Forelimb muscle (tissue), 1 donor: ENCODE data around the gene CLCA4. TPM values are rescaled to one million over a fixed set of nuclear protein-coding genes. Genes with fewer than 3 reads are reported as not detected.
"Not testable (repeated sequence)": the region's sequence is repeated elsewhere in the genome, so short reads cannot be mapped to it uniquely, and the experiment has no call there.

Experiments
- DNase-seq: peaks from one replicate; pipeline ENCODE4 v3.0.0-alpha.2; 2013; ENCODE audit warnings: low read depth
- polyA plus RNA-seq: library from polyadenylated mRNA; unstranded; fragments of 120-200 nt; gene quantifications from one replicate; pipeline ENCODE4 v1.2.1, GENCODE V29; 2013; ENCODE audit not compliant: insufficient read length

Gene CLCA4, protein sequence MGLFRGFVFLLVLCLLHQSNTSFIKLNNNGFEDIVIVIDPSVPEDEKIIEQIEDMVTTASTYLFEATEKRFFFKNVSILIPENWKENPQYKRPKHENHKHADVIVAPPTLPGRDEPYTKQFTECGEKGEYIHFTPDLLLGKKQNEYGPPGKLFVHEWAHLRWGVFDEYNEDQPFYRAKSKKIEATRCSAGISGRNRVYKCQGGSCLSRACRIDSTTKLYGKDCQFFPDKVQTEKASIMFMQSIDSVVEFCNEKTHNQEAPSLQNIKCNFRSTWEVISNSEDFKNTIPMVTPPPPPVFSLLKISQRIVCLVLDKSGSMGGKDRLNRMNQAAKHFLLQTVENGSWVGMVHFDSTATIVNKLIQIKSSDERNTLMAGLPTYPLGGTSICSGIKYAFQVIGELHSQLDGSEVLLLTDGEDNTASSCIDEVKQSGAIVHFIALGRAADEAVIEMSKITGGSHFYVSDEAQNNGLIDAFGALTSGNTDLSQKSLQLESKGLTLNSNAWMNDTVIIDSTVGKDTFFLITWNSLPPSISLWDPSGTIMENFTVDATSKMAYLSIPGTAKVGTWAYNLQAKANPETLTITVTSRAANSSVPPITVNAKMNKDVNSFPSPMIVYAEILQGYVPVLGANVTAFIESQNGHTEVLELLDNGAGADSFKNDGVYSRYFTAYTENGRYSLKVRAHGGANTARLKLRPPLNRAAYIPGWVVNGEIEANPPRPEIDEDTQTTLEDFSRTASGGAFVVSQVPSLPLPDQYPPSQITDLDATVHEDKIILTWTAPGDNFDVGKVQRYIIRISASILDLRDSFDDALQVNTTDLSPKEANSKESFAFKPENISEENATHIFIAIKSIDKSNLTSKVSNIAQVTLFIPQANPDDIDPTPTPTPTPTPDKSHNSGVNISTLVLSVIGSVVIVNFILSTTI
- not detected for polyA plus RNA-seq

GRCh38 chr1:86546787-86547221, at the start of gene CLCA4:
TSS of gene CLCA4 (plus strand) at chr1:86547078. CDS start at chr1:86547120, 42 bp downstream.
- no peak for DNase-seq

DNA sequence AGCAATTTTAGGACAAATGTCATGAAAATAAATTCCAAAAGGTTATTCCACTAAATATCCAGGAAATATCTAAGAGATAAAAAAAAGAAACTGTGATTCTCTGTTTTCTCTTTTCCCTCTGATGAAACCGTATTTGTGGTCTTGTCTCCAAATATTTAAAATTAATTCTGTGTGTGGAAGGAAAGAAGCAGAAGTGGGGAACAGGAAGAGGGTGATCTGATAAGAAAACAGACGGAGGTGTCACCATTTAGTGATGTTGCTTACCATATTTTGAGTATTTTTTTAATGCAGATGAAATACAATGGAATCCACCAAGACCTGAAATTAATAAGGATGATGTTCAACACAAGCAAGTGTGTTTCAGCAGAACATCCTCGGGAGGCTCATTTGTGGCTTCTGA, 48.6 kb upstream of the CLCA4 start:
- no peak for DNase-seq

DNA sequence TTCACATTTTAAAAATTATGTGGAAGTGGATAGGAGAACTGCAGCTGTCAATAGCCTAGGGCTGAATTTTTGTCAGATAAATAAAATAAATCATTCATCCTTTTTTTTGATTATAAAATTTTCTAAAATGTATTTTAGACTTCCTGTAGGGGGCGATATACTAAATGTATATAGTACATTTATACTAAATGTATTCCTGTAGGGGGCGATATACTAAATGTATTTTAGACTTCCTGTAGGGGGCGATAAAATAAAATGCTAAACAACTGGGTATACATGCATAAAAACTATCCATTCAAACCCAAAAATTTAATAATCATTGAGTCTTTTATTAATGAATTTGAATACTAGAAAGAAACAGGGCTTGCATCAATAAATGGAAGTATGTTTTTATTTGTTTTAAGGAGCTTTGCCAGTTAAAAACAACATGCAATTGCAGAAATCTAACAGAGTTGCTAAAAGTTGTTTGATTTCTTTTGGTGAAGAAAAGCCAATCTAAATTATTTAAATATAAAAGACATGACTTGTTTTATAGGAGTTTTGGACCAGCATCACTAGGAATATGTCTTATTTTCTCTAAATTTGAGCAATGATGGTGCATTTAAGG, 46.8 kb upstream of the CLCA4 start:
- no peak for DNase-seq

DNA sequence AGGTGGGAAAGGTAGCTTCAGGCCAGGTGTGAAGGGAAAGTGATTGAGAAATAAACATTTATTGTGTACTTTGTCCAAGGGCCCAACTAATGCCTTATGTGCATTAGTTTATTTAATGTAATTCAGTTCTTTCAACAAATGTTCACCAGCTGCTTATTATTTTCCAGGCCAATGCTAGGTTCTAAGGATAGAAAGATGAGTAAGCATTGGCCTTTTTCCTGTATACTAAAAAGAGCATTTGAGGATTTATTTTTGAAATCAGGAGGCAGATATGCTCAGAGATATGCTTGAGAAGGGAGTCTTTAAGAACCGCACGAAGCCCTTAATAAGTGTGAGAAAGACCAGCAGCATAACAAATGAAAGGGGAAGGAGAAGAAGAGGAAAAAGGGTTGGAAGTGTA, 46.2 kb upstream of the CLCA4 start:
- DNase-seq = no peak

GRCh38 chr1:86502125-86502646, 44.7 kb upstream of the CLCA4 start:
- not testable (repeated sequence) for DNase-seq

- no peak for DNase-seq
Measured at GRCh38 chr1:86502721-86503405, 44.0 kb upstream of the CLCA4 start.

DNA sequence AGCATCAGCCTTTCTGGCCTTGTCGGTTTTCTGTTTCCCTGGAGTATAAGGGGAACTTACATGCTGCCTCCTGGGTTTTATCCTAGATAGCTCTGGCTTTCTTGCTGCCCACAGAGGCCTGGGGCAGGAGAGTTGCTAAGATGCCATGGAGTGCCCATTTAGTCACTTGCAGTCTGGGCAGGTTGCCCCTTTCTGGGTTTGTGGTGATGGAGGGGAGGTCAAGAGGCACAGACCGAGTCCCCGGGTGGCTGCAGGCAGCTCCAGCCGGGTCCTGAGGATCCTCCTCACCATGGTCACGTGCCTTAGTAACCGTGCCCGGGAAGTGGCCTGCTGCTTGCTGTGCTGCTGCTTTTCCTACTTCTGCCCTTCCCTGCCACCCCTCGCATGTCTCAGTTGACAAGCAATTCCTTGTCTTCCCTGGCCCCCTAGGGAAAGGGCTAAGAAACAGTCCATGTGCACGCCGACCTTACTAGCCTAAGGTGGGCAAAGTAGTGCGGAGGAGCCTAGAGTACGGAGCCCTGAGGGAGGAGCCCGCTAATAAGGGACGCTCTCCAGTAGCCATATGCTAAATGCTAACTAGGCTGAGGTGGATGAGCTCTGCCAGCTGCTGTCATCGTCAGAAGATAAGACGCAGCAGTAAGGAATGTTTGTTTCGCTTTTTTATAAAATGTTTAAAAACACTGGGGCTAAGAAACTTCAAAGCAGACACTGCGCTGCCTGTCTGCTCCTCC, 43.3 kb upstream of the CLCA4 start:
- no peak for DNase-seq

- DNase-seq = no peak
Measured at GRCh38 chr1:86504137-86504479, 42.8 kb upstream of the CLCA4 start.

DNA sequence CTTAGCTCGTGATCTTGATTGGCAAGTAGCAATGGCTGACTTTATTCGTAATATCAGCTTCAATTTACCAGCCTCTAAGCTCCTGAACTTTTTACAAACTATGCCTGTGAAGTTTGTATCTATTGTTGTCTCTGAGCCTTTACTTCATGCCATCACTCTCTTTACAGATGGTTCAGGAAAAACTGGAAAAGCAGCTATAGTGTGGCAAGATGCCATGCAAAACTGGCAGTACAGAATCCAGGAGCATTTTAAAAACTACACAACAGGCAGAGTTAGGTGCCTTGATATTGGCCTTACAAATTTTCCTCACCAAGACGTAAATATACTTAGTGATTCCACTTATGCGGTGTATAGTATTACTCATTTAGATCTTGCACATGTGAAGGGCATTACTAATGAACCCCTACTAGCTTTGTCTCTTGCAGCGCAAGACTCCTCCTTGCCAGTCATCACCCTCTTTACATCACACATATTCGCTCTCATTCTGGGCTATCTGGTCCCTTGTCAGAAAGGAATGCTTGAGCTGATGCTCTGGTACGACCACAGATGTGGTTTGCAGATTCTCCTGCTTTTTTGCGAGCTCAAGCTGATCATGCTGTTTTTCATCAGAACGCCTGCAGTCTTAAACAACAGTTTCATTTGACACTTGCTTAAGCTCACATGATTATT, 41.8 kb upstream of the CLCA4 start:
- DNase-seq = no peak

DNA sequence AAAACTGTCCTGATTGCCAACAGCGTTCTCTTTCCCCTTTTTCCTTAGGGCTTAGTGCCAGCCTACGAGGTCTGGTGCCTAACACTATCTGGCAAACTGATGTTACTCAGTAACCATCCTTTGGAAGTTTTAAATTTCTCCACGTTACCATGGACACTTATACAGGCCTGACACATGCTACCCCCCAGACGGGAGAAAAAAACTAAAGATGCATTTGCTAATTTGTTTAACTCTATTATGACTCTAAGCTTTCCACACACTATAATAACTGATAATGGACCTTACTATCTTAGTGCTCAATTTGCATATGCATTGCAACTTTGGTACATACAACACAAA, 41.3 kb upstream of the CLCA4 start:
- no peak for DNase-seq

DNA sequence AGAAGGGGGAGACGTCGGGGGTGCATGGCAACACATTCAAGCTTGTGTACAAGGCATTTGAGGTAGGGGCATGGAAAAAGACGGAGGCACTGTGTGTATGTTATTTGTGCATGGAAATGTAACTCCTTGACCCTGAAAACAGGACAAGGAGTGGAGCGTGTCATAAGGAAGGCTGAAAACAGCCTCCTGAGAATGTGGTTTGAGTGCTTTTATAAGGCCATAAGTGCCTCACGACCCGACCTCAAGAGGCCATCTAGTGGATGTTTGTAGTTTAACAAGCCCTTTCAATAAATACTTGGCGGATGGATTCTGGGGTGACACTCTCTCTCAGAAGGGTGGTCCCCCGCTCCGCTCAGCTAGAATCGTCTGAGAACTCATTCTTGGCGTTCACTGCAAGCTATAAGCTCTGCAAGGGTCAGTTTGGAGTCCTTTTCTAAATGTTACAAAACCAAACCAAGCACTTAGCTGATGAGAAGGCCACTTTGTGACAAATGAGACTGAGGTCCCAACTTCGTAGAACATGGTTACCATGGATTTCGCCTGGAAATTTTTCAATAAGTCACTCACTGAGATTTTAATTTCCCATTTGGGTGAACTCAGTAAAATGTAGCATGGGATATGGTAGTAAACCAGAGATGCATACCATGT, 38.8 kb upstream of the CLCA4 start:
- DNase-seq = no peak

DNA sequence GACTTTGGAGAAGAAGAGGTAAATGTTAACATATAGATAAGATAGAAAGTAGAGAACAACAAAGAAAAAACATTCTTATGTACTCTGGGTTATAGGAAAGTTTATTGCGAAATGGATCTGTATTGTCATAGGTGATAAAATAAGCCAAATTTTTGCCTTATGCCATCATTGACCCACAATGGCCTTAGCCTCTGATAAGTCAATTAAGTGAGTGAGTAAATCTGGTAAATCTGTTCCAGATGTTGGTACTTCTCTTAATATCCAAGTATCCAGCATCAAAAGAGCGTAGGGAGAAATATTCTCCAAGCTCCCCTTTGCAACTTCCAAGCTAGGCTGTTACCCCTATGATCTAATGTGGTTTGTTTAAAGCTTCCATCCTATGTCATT, 38.3 kb upstream of the CLCA4 start:
- DNase-seq = no peak

DNA sequence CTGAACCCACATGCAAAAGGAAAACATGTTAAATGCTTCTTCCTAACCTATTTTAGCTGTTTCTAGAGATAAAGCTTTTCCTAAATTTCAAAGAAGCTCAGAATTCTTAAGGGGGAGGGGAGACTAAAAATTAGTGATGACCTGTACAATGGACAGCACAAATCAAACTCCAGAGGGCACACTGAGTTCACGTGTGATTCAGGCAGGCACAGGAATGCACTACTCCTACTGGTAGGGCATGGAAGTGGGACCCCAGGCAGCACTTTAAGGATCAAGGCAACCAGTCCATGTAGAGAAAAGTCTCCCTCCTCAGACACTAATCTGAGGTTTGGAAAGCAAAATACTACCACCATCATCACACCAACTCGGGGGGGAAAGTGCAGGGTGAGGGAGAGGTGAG, 31.3 kb upstream of the CLCA4 start:
- DNase-seq = no peak

DNA sequence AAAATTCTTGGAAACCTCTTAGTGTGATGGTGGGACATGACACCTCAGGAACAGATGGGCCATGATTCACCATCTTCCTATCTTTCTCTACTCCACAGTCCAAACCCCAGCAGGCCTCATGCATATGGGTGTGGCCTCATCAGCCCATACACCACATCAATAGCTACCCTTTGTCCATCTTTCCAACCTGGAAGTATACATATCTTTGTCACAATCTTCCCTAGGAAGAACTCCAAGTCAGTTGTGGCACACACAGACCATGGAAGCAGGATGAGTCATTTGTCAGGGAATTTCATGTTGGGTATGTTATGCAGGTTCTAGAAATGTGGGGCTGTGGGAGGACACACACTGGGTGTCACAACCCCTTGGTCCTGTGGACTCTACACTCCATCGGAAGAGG, 30.5 kb upstream of the CLCA4 start:
- no peak for DNase-seq

DNA sequence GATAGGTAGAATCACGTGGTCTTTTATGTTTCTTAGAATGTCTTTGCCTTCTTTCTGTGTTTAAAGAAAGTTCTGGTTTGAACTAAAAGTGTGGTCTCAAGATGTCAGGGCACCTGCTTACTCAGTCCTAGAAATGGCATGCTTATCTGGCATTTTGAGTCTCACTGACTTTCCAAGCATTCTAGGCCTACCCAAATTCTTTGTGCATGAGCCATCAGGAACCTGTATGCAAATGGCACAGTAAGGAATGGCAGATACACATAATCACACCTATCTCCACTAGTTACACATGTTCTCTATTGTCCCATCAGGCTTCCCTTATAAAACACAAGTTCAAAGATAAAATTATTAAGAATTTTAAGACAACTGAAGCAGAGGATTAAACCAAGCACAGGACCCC, 29.5 kb upstream of the CLCA4 start:
- no peak for DNase-seq

- no peak for DNase-seq
Measured at GRCh38 chr1:86520789-86521521, 25.9 kb upstream of the CLCA4 start.

DNA sequence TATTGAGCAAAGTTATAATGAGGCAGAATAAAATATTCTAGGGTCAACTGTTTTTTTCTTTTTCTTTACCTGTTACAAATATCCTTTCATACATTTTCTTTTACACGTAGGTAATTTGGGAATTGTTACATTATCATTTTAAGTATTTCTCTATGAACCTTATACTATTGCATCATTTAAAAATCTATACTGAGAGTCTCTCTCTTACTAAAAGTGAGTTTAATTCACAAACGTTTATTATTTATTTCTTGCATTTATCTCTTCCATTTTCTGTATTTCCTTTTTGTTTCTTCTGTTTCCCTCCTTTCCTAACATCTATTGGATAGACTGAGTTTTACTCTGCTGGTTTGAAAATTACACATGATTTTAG, 25.4 kb upstream of the CLCA4 start:
- no peak for DNase-seq

DNA sequence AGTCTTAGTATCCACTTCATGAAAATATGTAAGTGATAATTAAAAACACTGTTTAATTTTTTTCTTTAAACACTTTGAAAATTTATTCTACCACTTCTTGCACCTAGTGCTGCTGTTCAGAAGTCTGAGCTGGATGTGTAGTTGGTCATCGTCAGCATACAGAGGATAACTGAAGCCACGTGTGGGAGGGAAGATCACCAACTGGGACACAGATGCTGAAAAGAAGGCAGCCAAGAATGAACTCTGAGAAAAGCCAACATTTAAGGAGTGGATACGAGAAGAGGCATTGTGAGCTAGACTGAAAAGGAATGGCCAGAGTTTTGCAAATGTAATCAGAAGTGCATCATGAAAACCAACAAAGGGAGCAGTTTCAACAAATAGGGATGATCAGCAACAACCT, 24.6 kb upstream of the CLCA4 start:
- DNase-seq = peak; percentile 25

GRCh38 chr1:86523670-86524354, 23.1 kb upstream of the CLCA4 start:
- no peak for DNase-seq
